ENCODE results near the gene TCERG1L. TPM values are rescaled to one million over a fixed set of nuclear protein-coding genes. Genes with fewer than 3 reads are reported as not detected.

The TCERG1L gene
- total and polyA plus RNA-seq, 8 donors = 0.18 TPM; not detected in 7

GRCh38 chr10:131074682-131075081, 236.8 kb downstream of the TCERG1L start:
- no peak for DNase-seq
- no peaks in the 10 kb centered on the region for H3K4me1 ChIP-seq
- H3K36me3 ChIP-seq = no peaks in the 10 kb centered on the region
- intact Hi-C loops (cut with DNase I; ENCODE audit: low total_unique reads) = no loop called here
- no peaks in the 10 kb centered on the region for H3K9me3 ChIP-seq
- H3K27me3 ChIP-seq = peaks cover 0 to 14% (median 0%) of the 10 kb centered on the region in 3 donors
- H3K4me3 ChIP-seq = no peak overlapping the region
- no peak overlapping the region for H3K27ac ChIP-seq
- TF ChIP-seq CTCF (IDR thresholded peaks at IDR 0.05) = no peak
- TF ChIP-seq EP300 (IDR thresholded peaks at IDR 0.05) = no peak
- no peak for TF ChIP-seq POLR2A (IDR thresholded peaks at IDR 0.05)
- no peak for TF ChIP-seq POLR2AphosphoS5 (IDR thresholded peaks at IDR 0.05)
- 64 to 81% (median 72%) methylated on average over 8 of the region's 8 CpGs for WGBS, 5 donors

- H3K27me3 ChIP-seq = peaks cover 0 to 14% (median 0%) of the 10 kb centered on the region in 3 donors
- intact Hi-C loops (cut with DNase I; ENCODE audit: low total_unique reads) = no loop called here
- H3K36me3 ChIP-seq = no peaks in the 10 kb centered on the region
- 41 to 71% (median 68%) methylated on average over 3 to 11 of the region's 11 CpGs for WGBS, 5 donors
- H3K27ac ChIP-seq = no peak overlapping the region
- no peaks in the 10 kb centered on the region for H3K4me1 ChIP-seq
- peak in 1 of 2 donors; percentile 32 for DNase-seq
- no peak overlapping the region for H3K4me3 ChIP-seq
- H3K9me3 ChIP-seq = no peaks in the 10 kb centered on the region
- TF ChIP-seq POLR2AphosphoS5 (IDR thresholded peaks at IDR 0.05) (no peak), POLR2A (IDR thresholded peaks at IDR 0.05) (no peak), CTCF (IDR thresholded peaks at IDR 0.05) (no peak)
Measured at GRCh38 chr10:131073469-131074035, 238.0 kb downstream of the TCERG1L start.

GRCh38 chr10:131072651-131073468, 238.7 kb downstream of the TCERG1L start:
- no peak for DNase-seq
- no peaks in the 10 kb centered on the region for H3K36me3 ChIP-seq
- TF ChIP-seq CTCF (IDR thresholded peaks at IDR 0.05) (no peak), POLR2A (IDR thresholded peaks at IDR 0.05) (no peak), POLR2AphosphoS5 (IDR thresholded peaks at IDR 0.05) (no peak), EP300 (IDR thresholded peaks at IDR 0.05) (no peak)
- intact Hi-C loops (cut with DNase I; ENCODE audit: low total_unique reads) = no loop called here
- H3K4me1 ChIP-seq = no peaks in the 10 kb centered on the region
- H3K27ac ChIP-seq = no peak overlapping the region
- H3K9me3 ChIP-seq = no peaks in the 10 kb centered on the region
- H3K27me3 ChIP-seq = peaks cover 0 to 13% (median 0%) of the 10 kb centered on the region in 3 donors
- WGBS, 5 donors = 84 to 92% (median 88%) methylated on average over 13 of the region's 13 CpGs
- no peak overlapping the region for H3K4me3 ChIP-seq

- no peak for DNase-seq
- Histone ChIP-seq H3K4me3 (no peak overlapping the region), H3K27ac (no peak overlapping the region), H3K27me3 (peaks cover 0 to 12% (median 0%) of the 10 kb centered on the region in 3 donors), H3K36me3 (no peaks in the 10 kb centered on the region), H3K9me3 (no peaks in the 10 kb centered on the region), H3K4me1 (no peaks in the 10 kb centered on the region)
- TF ChIP-seq EP300 (IDR thresholded peaks at IDR 0.05) (no peak), POLR2A (IDR thresholded peaks at IDR 0.05) (no peak), CTCF (IDR thresholded peaks at IDR 0.05) (no peak), POLR2AphosphoS5 (IDR thresholded peaks at IDR 0.05) (no peak)
- intact Hi-C loops (cut with DNase I; ENCODE audit: low total_unique reads) = no loop called here
- 87 to 97% (median 91%) methylated on average over 7 of the region's 7 CpGs for WGBS, 5 donors
Measured at GRCh38 chr10:131071721-131072120, 239.8 kb downstream of the TCERG1L start.

Data from stomach (tissue), 9 donors.